COLO829 (cell line): ENCODE data around the gene SMIM24.
A peak's percentile ranks its signal among the peaks of the same experiment; 100 is the strongest.
"Not testable (repeated sequence)": the region's sequence is repeated elsewhere in the genome, so short reads cannot be mapped to it uniquely, and the experiment has no call there.

Experiments
- DNase-seq: peaks from one replicate; pipeline ENCODE4 v3.0.0; 2012; ENCODE audit warnings: low spot score

Gene SMIM24

GRCh38 chr19:3455960-3456601 lies 24.2 kb downstream of the SMIM24 start:
- no peak for DNase-seq

- no peak for DNase-seq
These were observed 24.9 kb downstream of the SMIM24 start for GRCh38 chr19:3455393-3455955.

GRCh38 chr19:3454656-3455392 lies 25.5 kb downstream of the SMIM24 start:
- DNase-seq = no peak

GRCh38 chr19:3453840-3454239 lies 26.5 kb downstream of the SMIM24 start:
- DNase-seq = no peak

- DNase-seq = not testable (repeated sequence)
These were observed 27.4 kb downstream of the SMIM24 start for GRCh38 chr19:3452942-3453214.

GRCh38 chr19:3452171-3452941 lies 28.0 kb downstream of the SMIM24 start:
- DNase-seq = no peak

- no peak for DNase-seq
These were observed 28.9 kb downstream of the SMIM24 start for GRCh38 chr19:3451451-3451866.

GRCh38 chr19:3450796-3451411 lies 29.4 kb downstream of the SMIM24 start:
- DNase-seq = peak; percentile 96

GRCh38 chr19:3448616-3449334 lies 31.6 kb downstream of the SMIM24 start:
- no peak for DNase-seq

GRCh38 chr19:3446657-3447056 lies 33.7 kb downstream of the SMIM24 start:
- not testable (repeated sequence) for DNase-seq

- no peak for DNase-seq
These were observed 35.6 kb downstream of the SMIM24 start for GRCh38 chr19:3444695-3445234.

- DNase-seq = no peak
These were observed 36.3 kb downstream of the SMIM24 start for GRCh38 chr19:3443840-3444694.

- DNase-seq = no peak
These were observed 37.7 kb downstream of the SMIM24 start for GRCh38 chr19:3442487-3443071.

GRCh38 chr19:3441986-3442329 lies 38.4 kb downstream of the SMIM24 start:
- DNase-seq = no peak

GRCh38 chr19:3441089-3441985 lies 39.0 kb downstream of the SMIM24 start:
- DNase-seq = no peak

GRCh38 chr19:3440082-3440481 lies 40.2 kb downstream of the SMIM24 start:
- DNase-seq = no peak

GRCh38 chr19:3434630-3435553 lies 45.4 kb downstream of the SMIM24 start:
- peak; percentile 98 for DNase-seq
